Left kidney (tissue), 2 donors: ENCODE measurements around the gene EP400. TPM values are rescaled to one million over a fixed set of nuclear protein-coding genes. Genes with fewer than 3 reads are reported as not detected.
"Not testable (repeated sequence)": the region's sequence is repeated elsewhere in the genome, so short reads cannot be mapped to it uniquely, and the experiment has no call there.

Experiments used
- DNase-seq: peaks from one replicate; pipeline ENCODE4 v3.0.0-alpha.2; 2013
- polyA plus RNA-seq: library from polyadenylated mRNA; unstranded; fragments of 120-200 nt; gene quantifications from one replicate; pipeline ENCODE4 v1.2.1, GENCODE V29; 2013; ENCODE audit not compliant: insufficient read length

Gene EP400
- polyA plus RNA-seq, 1 donor = 50.4 TPM

DNA sequence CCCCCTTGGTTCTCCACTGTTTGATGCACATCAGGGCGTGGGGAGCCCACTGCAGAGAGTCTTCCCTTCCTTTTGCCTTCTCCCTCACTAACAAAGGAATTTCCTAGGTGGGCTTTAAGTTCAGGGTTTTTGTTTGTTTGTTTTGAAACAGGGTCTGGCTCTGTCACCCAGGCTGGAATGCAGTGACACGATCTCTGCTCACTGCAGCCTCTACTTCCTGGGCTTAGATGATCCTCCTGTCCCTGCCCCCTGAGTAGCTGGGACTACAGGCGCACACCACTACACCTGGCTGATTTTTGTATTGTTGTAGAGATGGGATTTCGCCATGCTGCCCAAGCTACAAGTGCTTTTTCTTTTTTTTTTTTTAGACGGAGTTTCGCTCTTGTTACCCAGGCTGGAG lies 33.8 kb downstream of the EP400 start:
- no peak for DNase-seq

DNA sequence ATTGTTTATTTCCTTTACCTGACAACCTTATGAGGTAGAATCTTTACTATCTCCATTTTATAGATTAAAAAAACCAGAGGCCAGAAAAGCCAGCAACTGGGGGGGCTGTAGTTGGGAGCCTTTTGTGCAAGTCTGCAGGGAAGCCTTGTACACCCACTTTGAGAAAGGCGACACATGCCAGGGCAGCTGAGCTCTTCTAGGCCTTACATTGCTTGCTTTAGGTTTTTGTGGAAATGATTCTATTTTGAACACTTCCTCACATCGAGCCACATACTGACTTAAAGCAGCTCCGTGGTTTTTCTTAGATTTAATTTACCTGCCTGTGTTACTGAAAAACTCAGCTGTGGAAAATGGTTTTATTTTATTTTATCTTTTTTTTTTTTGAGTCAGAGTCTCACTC lies 34.6 kb downstream of the EP400 start:
- DNase-seq = no peak

DNA sequence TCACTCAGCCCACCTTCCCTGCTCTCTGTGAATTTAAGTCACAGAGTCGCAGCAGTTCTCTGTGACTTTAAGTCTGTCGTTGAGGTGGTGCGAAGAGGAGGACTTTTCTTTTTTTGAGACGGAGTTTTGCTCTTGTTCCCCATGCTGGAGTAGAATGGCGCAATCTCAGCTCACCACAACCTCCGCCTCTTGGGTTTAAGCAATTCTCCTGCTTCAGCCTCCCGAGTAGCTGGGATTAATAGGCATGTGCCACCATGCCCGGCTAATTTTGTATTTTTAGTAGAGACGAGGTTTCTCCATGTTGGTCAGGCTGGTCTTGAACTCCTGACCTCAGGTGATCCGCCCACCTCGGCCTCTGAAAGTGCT lies 35.8 kb downstream of the EP400 start:
- DNase-seq = not testable (repeated sequence)

DNA sequence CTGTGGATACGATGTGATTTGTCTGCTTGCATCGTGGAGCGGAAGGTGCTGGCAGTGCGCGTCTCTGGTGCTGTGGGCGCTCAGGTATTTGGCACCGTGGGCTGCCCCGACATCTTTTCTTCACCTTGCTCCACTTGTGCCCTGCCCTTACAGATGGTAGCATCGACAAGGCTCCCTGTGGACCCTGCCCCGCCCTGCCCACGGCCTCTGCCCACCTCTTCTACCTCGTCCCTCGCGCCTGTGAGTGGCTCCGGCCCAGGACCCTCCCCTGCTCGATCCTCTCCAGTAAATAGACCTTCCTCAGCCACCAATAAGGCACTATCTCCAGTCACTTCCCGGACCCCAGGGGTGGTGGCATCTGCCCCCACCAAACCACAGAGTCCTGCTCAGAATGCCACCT lies 36.6 kb downstream of the EP400 start:
- no peak for DNase-seq

DNA sequence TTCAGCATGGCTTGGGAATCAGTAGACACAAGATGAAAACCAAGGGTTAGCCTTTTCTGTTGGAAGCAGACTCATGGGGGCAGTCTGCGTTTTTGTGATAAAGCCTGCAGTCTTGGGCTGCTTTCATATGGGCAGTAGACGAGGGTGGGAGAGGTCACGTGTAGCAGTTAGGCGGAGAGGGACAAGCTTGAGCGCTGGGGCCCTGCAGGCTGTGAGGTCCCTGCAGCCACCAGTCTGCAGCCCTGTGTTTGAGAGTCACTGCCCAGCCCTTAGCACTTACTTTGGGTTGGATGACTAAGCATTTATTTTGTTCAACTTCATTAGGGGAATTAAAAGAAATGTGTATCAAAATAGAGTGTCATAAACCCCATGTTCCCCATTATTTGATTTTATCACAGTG lies 37.2 kb downstream of the EP400 start:
- no peak for DNase-seq

DNA sequence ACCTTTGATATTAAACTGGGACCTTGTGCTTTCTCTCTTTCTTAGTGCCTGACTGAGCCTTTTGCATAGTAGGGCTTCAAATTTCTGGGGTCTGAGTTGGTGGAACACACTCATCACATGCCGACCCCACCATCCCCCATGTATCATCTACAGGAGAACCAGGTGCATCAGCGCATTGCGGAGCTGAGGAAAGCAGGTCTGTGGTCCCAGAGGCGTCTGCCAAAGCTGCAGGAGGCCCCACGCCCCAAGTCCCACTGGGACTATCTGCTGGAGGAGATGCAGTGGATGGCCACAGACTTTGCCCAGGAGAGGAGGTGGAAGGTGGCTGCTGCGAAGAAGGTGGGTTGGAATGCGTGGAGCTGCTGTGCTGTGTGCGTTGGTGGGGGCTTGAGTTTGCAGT lies 37.8 kb downstream of the EP400 start:
- no peak for DNase-seq

DNA sequence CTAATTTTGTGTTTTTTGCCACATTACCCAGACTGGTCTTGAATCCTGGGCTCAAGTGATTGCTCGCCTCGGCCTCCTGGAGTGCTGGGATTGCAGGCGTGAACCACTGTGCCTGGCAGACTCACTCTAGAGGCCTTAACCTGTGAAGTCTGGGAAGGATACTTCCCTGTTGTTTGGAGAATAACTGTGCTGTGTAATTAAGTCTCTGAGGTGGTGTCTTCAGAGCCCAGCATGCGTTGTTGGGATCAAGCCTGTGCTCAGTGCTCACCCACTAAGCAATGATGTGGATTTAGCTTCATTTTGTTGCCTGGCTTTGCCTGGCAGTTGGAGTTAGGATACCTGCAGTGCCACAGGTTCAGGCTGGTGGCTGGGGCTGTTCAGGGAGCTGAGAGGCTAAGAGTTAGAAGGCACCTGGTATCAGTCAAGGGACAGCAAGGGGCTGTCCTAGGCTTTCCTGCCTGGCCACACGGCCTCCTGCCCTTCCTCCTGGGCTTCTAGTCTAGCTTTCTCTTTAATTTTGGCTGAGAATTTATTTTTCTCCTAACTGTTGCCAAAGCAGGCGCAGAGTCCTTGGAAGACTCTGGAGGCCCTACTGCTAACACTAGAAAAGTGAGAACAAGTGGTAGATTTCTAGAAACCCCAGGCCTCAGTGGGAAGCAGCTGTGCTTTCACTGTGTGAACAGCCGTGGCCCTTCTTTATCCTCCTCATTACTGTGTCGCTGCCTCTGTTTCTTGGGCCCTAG lies 38.5 kb downstream of the EP400 start:
- no peak for DNase-seq

DNA sequence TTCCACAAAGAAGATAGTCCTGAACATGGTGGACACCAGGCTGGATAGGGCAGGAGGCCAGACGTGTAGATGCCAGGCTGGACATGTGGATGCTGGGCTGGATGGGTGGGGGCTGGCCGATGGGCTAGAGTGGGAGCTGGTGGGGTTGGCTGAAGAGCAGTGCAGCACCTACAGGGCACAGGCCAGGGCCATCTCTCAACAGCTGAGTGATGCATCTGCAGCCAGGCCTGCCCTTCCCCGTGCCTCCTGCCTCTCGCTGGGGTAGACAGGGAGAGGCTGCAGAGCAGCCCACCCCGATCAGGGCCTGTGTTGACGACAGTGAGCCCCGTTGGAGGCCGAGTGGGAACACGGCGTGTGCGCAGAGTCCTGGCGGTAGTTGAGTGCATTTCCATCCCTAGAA lies 39.3 kb downstream of the EP400 start:
- no peak for DNase-seq

DNA sequence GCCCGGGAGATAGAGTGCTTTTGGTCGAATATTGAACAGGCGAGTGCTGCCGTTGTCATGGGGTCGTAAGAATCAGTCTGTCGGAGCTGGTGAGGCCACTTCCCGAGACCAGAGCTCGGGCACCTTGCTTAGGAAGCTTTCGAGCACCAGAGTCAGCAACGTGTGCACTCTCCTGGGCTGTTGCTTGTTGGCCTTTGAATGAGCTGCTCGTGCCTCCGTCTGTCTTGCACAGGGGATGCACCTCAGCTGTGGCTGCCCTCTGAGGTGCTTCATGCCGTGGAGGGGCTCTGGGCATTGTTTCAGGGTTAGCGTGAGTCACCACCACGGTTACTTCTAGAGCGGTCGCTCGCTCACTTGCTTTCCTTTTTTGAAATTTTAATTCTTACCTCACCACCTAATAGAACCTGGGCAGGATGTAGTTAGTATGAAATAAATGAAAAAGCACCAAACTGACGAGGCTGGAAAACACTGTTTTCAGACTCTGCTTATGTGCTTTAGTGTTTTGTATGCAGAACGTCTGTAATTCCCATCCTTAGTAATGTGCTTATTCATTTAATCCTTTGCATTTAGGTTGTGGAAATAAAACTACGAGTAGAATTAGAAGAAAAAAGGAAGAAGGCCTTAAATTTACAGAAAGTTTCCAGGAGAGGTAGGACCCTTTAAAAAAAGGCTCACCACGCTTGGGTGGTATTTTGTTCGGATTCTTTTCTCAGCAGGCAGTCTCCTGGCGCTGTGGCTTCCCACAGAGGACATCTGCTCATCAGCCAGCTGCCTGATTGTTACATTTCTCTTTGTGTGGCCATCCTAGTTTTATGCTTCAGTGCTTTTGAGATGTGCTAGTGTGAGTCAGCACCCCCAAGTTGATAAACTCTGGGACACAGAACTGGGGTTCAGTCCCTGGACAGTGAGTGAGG lies 40.6 kb downstream of the EP400 start:
- no peak for DNase-seq

DNA sequence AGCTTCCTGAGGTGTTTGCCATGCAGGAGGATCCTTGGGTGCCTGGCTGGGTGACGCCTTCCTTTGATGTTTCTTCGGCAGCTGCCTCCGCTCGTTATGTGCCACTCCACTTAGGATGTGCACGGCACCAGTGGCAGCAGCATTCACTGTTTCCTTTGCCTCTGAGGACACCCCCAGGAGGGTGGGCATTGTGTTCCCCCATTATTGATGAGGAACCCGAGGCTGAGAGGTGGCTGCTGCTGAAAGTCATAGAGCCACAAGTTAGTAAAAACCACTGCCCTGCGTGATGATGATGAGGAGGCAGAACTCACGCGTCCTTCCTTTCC lies 41.2 kb downstream of the EP400 start:
- no peak for DNase-seq

DNA sequence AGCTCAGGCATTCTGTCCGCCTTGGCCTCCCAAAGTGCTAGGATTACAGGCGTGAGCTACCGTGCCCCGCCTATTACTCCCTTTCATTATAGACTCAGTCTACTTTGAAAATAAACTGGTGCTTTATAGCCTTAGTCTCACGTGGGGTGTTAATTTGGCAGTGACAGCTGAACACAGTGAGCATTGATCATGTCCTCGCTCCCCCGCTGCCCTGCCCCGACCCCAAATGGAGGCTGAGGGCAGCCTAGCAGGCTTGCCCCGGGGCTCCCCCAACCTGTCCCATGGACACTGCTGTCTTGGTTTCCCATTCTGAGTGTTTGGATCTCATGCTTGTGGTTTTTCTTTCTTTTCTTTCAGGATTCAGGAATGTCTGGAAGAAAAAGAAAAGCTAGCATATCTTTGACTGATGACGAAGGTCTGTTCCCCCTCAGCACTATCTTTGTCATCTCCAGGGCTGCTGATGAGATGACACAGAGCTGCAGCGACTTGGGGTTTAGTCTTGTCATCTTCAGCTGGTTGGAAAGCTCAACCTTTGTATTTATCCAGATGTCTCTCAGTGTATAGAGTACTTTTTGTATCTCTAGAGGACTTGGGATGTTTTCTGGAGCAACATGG lies 42.2 kb downstream of the EP400 start:
- DNase-seq = no peak

DNA sequence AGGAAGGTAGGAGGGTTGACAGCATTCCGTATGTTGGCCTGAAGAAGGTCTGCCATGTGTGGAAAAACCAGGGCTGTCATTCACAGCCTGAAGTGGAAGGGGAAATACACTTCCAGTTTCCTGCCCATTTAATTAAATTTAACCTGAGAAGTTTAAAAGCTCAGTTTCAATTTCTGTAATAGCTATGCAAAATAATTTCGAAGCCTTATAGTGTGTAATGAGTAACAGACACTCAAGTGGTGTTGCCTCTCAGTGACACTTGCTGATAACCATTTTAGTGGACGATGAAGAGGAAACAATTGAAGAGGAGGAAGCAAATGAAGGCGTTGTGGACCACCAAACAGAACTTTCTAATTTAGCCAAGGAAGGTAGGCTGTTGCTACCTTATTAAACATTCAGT lies 44.8 kb downstream of the EP400 start:
- DNase-seq = no peak

DNA sequence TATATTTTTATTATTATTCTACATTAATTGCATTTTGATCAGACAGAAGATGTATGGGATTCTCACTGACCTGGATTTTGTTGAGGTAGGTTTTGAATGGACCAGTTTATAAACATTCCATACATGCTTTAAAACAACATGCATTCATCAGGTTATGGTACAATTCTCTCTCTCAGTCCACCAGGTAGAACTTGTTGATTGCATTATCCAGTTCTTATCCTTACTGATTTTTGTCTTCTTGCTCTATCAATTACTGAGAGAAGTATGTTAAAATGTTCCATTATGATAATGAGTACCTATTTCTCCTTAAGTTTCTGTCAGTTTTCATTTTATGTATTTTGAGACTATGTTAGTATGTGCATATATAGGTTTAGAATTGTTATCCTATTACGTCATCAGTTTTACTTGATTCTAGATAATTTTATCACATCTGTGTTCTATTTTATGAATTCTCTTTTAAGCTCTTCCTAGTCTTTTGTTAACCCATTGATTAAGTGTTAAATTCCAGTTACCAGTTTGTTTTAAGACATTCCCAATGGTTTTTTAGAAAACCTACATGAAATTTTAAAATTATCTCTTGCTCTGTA lies 50.6 kb downstream of the EP400 start:
- DNase-seq = no peak

DNA sequence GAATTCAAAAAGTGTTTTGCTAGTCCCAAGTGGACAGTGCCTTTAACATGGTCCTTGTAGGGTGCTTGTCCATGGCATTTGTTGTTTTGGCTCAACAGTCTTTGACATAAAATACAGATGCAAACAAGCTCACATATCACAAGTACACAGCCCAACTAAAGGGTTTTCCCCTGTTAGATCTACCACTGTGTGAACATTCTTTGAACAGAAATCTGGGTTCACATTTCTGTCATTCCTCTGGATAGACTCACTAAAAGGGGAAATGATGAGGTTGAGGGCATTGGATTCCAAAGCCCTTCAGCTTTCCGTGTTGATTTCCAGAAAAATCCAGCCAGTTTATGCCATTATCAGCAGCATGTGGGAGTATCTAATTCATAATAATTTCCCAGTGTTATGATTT lies 54.1 kb downstream of the EP400 start:
- no peak for DNase-seq

DNA sequence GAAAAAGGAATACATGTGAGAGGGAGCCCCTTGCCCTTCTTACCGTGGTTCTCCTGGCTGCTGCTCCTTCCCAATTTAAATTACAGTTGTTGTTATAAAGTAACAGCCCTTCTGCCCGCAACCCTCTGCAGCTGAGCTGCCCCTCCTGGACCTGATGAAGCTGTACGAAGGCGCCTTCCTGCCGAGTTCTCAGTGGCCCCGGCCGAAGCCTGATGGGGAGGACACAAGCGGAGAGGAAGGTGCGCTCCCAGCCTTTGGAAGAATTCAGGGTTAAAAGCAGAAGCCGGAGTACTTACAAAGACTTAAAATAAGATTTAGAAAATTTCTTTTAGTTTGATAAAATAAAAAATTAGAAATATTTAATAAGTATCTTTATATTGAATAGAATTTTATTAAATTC lies 55.2 kb downstream of the EP400 start:
- no peak for DNase-seq

DNA sequence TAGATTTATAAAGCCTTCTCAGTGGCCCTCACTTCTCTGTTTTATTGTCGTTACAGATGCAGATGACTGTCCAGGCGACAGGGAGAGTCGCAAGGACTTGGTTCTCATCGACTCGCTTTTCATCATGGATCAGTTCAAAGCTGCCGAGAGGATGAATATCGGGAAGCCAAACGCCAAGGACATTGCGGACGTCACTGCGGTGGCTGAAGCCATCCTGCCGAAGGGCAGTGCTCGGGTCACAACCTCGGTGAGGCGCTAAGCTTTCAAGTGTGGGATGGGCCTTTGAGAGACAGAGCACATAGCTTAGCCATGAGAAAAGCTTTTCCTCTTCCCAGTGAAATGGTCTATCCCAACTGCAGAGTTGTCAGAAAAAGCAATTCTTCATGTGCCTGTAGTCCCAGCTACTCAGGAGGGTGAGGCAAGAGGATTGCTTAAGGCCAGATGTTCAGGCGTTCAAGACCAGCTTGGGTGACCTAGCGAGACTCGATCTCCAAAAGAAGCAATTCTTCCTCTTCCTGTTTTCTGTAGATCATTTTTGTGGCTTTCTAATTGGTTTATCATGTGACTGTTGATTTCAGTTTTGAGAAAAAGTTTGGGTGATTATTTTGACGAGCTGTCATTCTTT lies 56.4 kb downstream of the EP400 start:
- DNase-seq = no peak

DNA sequence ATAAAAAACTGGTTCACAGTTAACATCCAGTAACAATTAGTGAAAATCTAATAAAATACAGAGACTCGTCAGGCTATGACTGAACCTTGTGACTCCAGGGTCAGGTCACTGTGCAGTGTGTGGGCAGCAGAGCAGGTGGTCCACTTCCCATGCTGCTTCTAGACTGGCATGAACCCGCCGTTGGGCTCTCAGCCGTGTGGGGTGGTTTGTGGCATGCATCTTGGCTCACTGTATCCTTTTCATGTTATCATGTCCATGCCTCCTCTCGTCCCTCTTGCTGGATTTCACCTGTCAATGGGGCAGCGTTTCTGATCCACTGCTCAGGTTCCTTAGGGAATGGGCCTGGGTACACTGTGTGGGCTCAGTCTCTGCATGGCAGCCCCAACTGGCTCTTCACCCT lies 57.3 kb downstream of the EP400 start:
- no peak for DNase-seq

DNA sequence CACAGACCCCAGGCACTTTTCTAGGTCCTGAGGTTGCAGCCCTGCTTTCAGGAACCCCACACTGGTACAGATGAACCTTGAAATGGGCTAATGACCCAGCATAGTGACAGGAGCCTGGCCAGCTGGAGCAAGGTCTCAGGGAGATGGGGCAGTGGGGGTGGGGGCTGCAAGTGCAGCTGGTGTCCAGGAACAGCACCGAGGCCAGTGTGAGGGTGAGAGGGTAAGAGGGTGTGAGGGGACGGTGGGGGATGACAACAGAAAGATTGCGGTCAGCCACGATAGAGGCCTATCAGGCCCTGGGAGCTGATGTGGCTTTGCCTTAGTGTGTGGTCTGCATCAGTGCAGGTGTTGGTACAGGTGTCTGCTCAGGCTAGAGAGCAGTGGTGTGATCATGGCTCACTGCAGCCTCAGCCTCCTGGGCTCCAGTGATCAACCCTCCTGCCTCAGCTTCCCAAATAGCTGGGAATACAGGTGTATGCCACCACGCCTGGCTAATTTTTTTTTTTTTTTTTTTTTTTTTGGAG lies 59.7 kb downstream of the EP400 start:
- DNase-seq = no peak

DNA sequence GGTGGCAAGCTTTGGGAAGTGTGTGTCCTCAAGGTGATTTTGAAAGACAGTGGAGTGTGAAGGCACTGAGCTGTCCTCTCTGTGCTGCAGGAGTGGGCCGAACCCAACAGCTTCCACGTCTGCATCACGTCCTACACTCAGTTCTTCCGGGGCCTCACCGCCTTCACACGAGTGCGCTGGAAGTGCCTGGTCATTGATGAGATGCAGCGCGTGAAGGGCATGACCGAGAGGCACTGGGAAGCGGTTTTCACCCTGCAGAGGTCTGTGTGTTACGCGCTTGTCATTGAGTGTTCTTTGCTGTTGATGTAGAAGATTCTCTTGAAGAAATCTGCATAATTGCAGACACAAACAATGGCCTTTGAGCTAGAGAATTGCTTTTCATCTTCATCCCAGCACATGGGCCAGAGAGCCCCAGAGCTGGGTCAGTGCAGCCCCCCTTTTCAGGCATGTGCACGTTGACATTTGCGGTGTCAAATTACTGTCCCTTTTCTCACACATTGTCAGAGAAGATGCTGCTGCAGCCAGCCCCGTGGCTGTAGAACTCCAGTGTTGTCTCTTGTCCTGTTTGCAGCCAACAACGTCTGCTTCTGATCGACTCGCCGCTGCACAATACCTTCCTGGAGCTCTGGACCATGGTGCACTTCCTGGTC lies 63.3 kb downstream of the EP400 start:
- peak; percentile 8 for DNase-seq

DNA sequence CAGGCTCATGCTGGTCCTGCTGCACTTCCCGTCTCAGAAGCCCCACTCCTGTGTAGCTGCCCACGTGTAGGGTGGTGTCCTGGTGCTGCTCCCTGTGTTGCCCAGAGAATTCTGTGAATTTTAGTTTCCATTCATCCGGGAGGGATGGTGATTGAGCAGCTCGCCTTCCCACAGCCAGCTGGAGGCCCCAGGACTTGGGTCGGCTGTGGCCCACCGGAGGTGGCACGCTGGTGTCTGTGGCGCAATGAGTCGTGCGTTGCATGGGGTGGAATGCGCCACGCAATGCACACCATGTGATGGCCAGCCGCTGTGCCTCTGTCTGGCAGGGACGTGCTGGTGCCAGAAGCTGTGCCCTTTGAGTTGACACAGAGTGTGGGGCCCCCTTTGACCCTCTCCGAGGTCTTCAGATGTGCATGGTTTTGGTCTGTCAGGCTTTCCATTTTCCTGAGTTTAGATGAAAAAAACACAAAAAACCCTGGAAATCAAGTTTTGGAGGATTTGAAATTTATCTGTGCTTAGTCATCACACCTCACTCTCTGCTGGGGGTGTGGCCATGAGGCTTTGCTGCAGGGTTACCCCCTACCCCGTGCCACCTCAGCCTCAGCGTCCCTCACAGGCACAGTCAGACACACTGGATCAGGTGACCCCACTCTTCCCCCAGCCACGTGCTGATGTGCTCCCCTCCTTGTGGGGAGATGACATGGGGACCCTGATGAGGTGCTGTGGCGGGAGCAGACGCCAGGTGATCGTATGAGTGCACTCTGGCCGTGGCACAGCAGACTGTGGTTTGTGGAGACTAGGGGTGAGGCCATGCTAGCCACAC lies 64.6 kb downstream of the EP400 start:
- no peak for DNase-seq

DNA sequence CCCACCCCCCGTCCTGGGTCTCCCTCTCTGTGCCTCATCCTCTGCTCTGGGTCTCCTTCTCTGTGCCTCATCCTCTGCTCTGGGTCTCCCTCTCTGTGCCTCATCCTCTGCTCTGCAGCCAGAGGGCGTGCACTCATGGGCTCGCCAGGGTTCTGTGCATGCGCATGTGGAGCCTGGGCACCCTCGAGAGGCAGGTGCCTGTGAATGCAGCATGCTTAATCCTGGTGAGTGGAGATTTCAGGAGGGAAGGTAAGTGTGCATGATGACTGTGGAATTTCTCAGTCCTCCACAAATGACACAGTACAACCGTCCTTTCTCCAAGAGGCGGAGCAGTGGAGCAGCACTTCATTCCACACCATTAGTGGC lies 65.2 kb downstream of the EP400 start:
- DNase-seq = no peak
